ENCODE measurements around the gene FRY. TPM values are rescaled to one million over a fixed set of nuclear protein-coding genes. Genes with fewer than 3 reads are reported as not detected.

FRY gene
- total and polyA plus RNA-seq, 2 donors, result 45.9 to 61.4 TPM

DNA sequence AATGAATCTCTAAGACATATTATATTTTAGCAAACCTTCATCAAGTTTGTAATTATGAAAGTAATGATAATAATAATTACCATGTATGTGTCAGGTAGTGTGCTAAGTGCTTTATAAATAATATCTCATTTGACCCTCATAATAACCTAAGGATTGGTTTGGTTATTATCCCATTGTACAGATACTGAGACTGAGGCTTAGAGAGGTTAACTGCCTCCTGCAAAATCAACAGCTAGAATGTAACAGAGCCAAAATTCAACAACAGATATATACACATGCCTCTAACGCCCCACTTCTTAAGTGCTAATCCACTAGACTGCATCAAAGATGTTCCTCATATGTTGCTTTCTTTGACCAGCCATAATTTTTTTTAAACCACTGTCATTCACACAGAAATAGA is 142.8 kb downstream of the FRY start:
- no peak for DNase-seq (ENCODE audit: extremely low spot score)
- H3K4me3 ChIP-seq (ENCODE audit: low read depth, low read length), result no peak overlapping the region
- 76% methylated on average over 1 of the region's 1 CpG for WGBS

DNA sequence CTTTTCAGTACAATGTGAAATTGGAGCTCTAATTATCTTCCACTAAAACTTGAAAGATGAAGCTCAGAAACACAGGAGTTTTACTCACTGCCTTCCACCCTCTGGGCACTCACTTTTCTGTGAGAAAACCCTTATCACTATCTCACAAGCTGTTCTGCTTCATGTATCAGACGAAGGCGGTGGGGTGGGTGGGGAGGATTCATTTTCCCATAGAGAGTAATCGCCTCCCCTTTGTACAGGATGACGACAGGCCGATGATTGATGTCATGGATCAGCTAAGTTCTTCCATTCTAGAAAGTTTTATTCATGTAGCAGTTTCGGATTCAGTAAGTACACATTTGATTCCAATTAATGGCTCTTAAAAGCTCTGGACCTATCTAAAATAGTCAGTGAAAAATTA is 143.7 kb downstream of the FRY start:
- no peak overlapping the region for H3K27ac ChIP-seq (ENCODE audit: low read depth)
- peaks cover 6% of the 10 kb centered on the region for H3K36me3 ChIP-seq (ENCODE audit: insufficient read depth)
- H3K4me1 ChIP-seq (ENCODE audit: insufficient read depth), result no peaks in the 10 kb centered on the region
- DNase-seq (ENCODE audit: extremely low spot score), result no peak
- WGBS, result 57% methylated on average over 6 of the region's 6 CpGs
- no peak overlapping the region for H3K4me3 ChIP-seq (ENCODE audit: low read depth, low read length)

More for the DNA sequence above, 142.8 kb downstream of the FRY start:
- Histone ChIP-seq H3K27ac (ENCODE audit: low read depth) (no peak overlapping the region), H3K4me1 (ENCODE audit: insufficient read depth) (no peaks in the 10 kb centered on the region), H3K36me3 (ENCODE audit: insufficient read depth) (no peaks in the 10 kb centered on the region)

DNA sequence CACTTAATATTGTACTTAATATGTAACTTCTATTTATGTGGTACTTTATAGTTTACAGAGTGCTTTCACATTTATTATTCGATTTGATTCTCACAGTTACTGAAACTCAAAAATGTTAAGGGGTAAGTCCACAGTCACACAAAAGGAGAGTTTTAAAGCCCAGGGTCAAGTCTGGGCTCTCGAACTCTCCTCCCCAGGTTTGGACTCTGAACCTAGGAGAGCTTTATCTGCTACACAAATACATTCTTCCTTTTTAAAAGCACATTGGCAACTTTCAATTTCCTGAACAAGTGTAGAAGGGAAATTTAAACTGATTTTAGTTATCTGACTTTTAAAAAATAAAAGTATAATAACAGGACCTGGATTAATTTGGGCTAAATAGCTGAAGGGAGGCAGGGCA is 144.4 kb downstream of the FRY start:
- WGBS, result 84% methylated on average over 2 of the region's 2 CpGs
- Histone ChIP-seq H3K36me3 (ENCODE audit: insufficient read depth) (peaks cover 6% of the 10 kb centered on the region), H3K4me1 (ENCODE audit: insufficient read depth) (no peaks in the 10 kb centered on the region)

DNA sequence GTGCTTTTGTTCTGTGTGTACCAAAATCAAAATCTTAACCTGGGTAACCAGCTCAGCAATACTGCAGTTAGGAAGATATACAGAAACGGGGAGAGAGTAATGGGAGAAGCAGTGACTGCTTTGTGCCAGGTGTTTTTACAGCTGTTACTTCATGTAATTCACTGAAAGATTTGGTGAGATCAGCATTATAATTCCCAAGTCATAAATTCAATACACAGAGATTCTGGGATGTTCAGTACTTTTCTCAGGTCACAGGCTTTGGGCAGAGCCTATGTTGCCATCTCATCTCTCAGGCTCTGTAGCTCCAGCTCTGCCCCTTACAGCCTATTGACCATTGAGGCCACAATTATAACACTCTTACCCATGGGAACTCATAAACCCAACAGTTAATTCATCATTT is 145.1 kb downstream of the FRY start:
- H3K4me3 ChIP-seq (ENCODE audit: low read depth, low read length), result no peak overlapping the region
- no peak overlapping the region for H3K27ac ChIP-seq (ENCODE audit: low read depth)
- H3K4me1 ChIP-seq (ENCODE audit: insufficient read depth), result no peaks in the 10 kb centered on the region
- 75% methylated on average over 1 of the region's 1 CpG for WGBS
- DNase-seq (ENCODE audit: extremely low spot score), result no peak
- H3K36me3 ChIP-seq (ENCODE audit: insufficient read depth), result peaks cover 6% of the 10 kb centered on the region

More for the DNA sequence above, 144.4 kb downstream of the FRY start:
- Histone ChIP-seq H3K27ac (ENCODE audit: low read depth) (no peak overlapping the region), H3K4me3 (ENCODE audit: low read depth, low read length) (no peak overlapping the region)
- DNase-seq (ENCODE audit: extremely low spot score), result no peak

DNA sequence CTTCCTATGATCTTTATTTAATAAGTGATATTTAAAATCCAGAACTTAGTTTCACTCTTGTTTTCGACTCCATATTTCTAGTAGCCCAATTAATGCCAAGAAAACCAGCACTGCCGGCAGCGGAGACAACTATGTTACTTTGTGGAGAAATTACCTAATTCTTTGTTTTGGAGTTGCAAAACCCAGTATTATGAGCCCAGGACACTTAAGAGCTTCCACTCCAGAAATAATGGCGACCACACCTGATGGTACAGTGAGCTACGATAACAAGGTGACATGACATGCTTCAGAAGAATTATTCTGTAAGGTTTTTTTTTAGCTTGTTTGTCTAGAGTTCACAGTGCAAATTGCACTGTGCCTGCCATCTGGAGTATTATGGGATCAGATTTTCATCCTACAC is 147.2 kb downstream of the FRY start:
- 71% methylated on average over 5 of the region's 5 CpGs for WGBS
- Histone ChIP-seq H3K4me1 (ENCODE audit: insufficient read depth) (no peaks in the 10 kb centered on the region), H3K36me3 (ENCODE audit: insufficient read depth) (peaks cover 6% of the 10 kb centered on the region), H3K27ac (ENCODE audit: low read depth) (no peak overlapping the region), H3K4me3 (ENCODE audit: low read depth, low read length) (no peak overlapping the region)
- DNase-seq (ENCODE audit: extremely low spot score), result no peak

DNA sequence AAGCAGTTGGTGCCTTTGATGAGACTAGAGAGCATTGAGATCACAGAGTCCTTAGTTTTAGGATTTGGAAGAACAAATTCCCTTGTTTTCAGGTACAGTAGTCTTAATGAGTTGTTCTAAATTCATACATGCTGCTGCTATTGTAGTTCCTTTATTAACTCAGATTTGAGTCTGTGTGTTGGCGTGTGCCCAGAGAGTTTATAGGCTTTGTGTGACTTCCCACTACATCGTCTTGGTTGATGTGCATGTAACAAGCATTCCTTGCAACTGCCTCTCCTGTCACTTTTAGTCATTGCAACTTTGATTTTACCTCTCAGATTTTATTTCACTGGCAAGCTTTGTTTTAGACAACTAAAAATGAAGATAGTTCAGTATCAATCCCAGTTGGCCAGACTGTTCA is 148.1 kb downstream of the FRY start:
- no peak for DNase-seq (ENCODE audit: extremely low spot score)
- 55% methylated on average over 2 of the region's 2 CpGs for WGBS
- no peak overlapping the region for H3K27ac ChIP-seq (ENCODE audit: low read depth)
- no peak overlapping the region for H3K4me3 ChIP-seq (ENCODE audit: low read depth, low read length)
- peaks cover 6% of the 10 kb centered on the region for H3K36me3 ChIP-seq (ENCODE audit: insufficient read depth)
- H3K4me1 ChIP-seq (ENCODE audit: insufficient read depth), result no peaks in the 10 kb centered on the region

DNA sequence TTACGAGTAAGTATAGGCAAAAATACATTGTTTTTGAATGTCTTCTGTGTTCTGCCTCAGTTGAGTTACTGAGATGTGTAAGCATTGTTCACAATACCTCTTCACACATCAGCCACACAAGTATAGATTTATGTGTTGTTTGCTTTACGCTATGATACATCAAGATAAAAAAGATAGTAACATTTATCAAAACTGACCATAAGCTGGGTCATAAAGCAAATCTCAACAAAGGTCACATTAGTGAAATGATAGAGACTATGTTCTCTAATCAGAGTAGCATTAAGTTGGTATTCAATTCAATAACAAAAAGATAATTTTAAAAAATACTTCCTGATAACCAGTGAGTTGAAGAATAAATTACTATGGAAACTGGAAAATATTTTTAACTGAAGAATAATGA is 156.1 kb downstream of the FRY start:
- peaks cover 3% of the 10 kb centered on the region for H3K36me3 ChIP-seq (ENCODE audit: insufficient read depth)
- 41% methylated on average over 2 of the region's 2 CpGs for WGBS
- H3K27ac ChIP-seq (ENCODE audit: low read depth), result no peak overlapping the region
- DNase-seq (ENCODE audit: extremely low spot score), result no peak
- H3K4me1 ChIP-seq (ENCODE audit: insufficient read depth), result no peaks in the 10 kb centered on the region
- no peak overlapping the region for H3K4me3 ChIP-seq (ENCODE audit: low read depth, low read length)

DNA sequence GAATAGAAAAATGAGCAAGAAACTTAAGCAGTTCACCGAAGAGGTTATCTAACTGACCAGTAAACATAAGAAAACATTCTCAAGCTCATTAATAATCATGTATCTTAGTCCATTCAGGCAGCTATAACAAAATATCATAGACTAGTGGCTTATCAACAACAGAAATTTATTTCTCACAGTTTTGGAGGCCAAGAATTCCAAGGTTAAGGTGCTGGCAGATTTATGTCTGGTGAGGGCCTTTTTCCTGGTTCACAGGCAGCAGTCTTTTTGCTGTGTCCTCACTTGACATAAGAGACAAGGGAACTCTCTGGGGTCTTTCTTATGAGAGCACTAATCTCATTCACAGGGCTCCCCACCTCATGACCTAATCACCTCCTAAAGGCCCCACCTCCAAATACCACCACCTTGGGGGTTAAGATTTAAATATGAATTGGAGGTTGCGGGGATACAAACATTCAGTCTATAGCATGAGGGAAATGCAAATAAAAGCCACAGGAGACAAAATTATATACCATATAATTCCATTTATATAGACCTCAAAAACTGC is 160.0 kb downstream of the FRY start:
- Histone ChIP-seq H3K36me3 (ENCODE audit: insufficient read depth) (peaks cover 3% of the 10 kb centered on the region), H3K4me1 (ENCODE audit: insufficient read depth) (no peaks in the 10 kb centered on the region), H3K4me3 (ENCODE audit: low read depth, low read length) (no peak overlapping the region), H3K27ac (ENCODE audit: low read depth) (no peak overlapping the region)
- WGBS, result 65% methylated on average over 2 of the region's 2 CpGs
- no peak for DNase-seq (ENCODE audit: extremely low spot score)

DNA sequence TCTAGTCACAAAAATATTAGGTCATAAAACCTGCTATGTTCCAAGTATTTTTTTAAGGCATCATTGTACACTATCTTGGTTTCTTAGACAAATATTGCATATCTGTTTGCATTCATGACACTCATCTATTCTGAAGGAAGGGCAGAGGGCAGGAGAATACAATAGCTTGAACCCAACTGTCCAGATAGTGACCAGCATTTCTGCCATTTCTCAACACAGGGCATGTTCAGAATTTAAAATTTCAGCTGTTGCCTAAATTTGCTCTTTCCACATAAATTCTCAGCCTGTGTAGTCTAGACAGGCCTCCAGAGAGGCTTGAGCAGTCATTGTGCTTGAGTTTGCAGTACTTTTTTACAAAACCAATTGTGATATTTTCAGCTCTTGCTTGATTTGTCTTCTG is 164.1 kb downstream of the FRY start:
- Histone ChIP-seq H3K27ac (ENCODE audit: low read depth) (no peak overlapping the region), H3K4me1 (ENCODE audit: insufficient read depth) (no peaks in the 10 kb centered on the region), H3K36me3 (ENCODE audit: insufficient read depth) (peaks cover 3% of the 10 kb centered on the region), H3K4me3 (ENCODE audit: low read depth, low read length) (no peak overlapping the region)
- DNase-seq (ENCODE audit: extremely low spot score), result no peak

DNA sequence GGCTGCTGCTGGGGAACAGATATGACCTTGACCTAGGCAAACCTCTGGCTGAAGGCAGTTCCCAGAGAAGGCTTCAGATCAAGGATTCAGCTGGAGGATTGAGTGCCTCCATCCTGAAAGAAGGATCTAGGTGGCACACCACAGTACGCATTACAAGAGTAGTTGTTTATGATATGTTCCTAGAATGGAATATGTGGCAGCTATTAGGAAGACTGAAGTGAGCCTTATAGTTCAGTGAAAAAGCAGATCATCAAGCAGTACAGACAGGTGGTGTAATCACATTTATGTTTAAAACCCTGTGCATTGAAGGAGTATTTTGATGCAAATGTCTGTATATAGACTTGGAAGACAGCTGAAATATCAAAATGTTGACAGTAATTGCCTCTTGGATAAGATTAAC is 167.6 kb downstream of the FRY start:
- WGBS, result 98% methylated on average over 1 of the region's 1 CpG
- H3K36me3 ChIP-seq (ENCODE audit: insufficient read depth), result peaks cover under 1% of the 10 kb centered on the region
- H3K27ac ChIP-seq (ENCODE audit: low read depth), result no peak overlapping the region
- no peak for DNase-seq (ENCODE audit: extremely low spot score)
- H3K4me3 ChIP-seq (ENCODE audit: low read depth, low read length), result no peak overlapping the region
- no peaks in the 10 kb centered on the region for H3K4me1 ChIP-seq (ENCODE audit: insufficient read depth)

DNA sequence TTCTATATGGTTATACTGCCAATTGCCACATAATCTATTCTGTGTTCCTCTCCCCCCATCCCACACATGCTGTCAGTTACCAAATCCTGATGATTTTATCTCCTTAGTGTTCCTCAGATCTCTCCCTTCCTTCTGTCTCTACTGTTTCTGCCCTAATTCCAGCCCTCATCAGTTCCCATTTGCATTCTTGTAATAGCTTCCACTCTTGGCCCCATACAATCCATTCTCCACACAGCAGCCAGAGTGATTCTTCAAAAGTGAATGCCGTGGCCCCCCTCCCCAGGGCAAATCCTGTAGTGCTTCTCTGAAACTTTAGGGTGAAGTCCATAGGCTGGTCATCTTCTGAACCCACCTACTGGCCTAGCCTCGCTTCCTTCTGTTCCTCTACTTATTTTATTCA is 169.2 kb downstream of the FRY start:
- Histone ChIP-seq H3K36me3 (ENCODE audit: insufficient read depth) (no peaks in the 10 kb centered on the region), H3K4me1 (ENCODE audit: insufficient read depth) (no peaks in the 10 kb centered on the region), H3K4me3 (ENCODE audit: low read depth, low read length) (no peak overlapping the region), H3K27ac (ENCODE audit: low read depth) (no peak overlapping the region)
- WGBS, result 70% methylated on average over 2 of the region's 2 CpGs
- DNase-seq (ENCODE audit: extremely low spot score), result no peak

DNA sequence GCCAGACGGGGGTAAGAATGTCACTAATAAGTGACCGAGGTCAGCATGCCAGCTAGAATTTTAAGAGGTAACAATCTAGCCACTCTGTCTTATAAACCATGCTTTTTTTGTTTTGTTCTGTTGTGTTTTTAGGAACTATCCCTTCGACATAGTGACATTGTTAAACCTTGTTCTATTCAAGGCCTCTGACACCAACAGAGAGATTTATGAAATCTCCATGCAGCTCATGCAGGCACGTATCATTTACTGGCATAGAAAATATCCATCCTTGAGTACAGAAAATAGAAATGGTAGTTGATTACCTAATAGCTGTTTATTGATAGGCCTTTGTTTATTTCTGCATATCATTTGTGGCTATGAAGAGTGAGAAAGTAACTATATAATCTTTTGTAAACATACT is 170.2 kb downstream of the FRY start:
- Histone ChIP-seq H3K36me3 (ENCODE audit: insufficient read depth) (no peaks in the 10 kb centered on the region), H3K4me3 (ENCODE audit: low read depth, low read length) (no peak overlapping the region), H3K4me1 (ENCODE audit: insufficient read depth) (no peaks in the 10 kb centered on the region), H3K27ac (ENCODE audit: low read depth) (no peak overlapping the region)
- WGBS, result 87% methylated on average over 4 of the region's 4 CpGs
- no peak for DNase-seq (ENCODE audit: extremely low spot score)

DNA sequence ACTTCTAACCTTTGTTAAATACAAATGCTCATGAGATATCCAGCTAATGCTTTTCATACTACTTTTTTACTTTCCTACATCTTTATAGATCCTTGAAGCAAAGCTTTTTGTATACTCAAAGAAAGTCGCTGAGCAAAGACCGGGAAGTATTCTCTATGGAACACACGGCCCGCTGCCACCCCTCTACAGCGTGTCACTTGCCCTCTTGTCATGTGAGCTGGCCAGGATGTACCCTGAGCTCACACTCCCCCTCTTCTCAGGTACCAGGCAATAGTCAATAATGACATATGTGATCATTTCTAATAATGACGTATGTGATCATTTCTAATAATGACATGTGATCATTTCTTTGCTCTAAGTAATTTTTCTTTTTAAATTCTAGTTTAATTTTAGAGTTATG is 170.7 kb downstream of the FRY start:
- Histone ChIP-seq H3K4me3 (ENCODE audit: low read depth, low read length) (no peak overlapping the region), H3K4me1 (ENCODE audit: insufficient read depth) (no peaks in the 10 kb centered on the region), H3K36me3 (ENCODE audit: insufficient read depth) (no peaks in the 10 kb centered on the region), H3K27ac (ENCODE audit: low read depth) (no peak overlapping the region)
- WGBS, result 89% methylated on average over 6 of the region's 6 CpGs
- DNase-seq (ENCODE audit: extremely low spot score), result no peak

DNA sequence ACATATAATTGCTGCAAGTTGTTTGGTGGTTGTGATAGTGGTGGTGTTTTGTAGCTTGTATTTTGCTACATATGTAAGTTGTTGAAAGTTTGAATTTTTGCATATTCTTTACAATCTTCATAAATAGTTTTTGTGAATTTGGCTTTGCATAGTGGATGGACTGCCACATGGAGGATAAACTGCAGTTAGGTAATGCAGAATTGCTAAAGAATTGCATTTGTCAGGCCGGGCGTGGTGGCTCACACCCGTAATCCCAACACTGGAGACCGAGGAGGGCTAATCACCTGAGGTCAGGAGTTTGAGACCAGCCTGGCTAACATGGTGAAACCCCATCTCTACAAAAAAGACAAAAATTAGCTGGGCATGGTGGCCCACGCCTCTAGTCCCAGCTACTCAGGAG is 171.6 kb downstream of the FRY start:
- Histone ChIP-seq H3K4me3 (ENCODE audit: low read depth, low read length) (no peak overlapping the region), H3K4me1 (ENCODE audit: insufficient read depth) (no peaks in the 10 kb centered on the region), H3K36me3 (ENCODE audit: insufficient read depth) (no peaks in the 10 kb centered on the region), H3K27ac (ENCODE audit: low read depth) (no peak overlapping the region)
- no peak for DNase-seq (ENCODE audit: extremely low spot score)
- WGBS, result 96% methylated on average over 5 of the region's 5 CpGs

DNA sequence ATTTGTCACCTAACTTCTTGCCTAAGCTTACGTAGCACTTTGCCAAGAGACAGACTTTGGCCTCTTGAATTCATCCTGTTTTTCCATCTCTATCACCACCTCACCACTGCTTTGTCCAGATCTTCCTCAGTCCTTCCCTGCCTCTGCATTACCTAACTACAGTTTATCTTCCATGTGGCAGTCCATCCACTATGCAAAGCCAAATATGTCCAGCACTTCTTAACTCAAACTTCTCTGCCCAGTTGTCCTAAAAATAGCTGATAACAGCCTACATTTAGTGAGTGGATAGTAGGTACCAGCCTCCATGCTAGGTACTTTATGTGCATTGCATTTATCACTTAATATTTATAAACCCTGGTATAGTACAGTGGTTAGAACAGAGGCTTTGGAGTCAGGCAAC is 172.2 kb downstream of the FRY start:
- Histone ChIP-seq H3K4me1 (ENCODE audit: insufficient read depth) (no peaks in the 10 kb centered on the region), H3K36me3 (ENCODE audit: insufficient read depth) (no peaks in the 10 kb centered on the region), H3K4me3 (ENCODE audit: low read depth, low read length) (no peak overlapping the region), H3K27ac (ENCODE audit: low read depth) (no peak overlapping the region)
- WGBS, result 71% methylated on average over 1 of the region's 1 CpG
- no peak for DNase-seq (ENCODE audit: extremely low spot score)
